Mucosa of descending colon (tissue), 3 donors: ENCODE measurements around the gene BIN1. TPM values are rescaled to one million over a fixed set of nuclear protein-coding genes. Genes with fewer than 3 reads are reported as not detected.

Experiments used
- ATAC-seq: fragments of 200-7000 bp; cut with Tn5 transposase; one replicate; pipeline ENCODE4 v1.9.1; 2020; ENCODE audit warnings: mild to moderate bottlenecking, moderate library complexity
- DNase-seq, 3 donors: peaks; one replicate each; pipeline ENCODE4 v3.0.0-alpha.2; 2020
- H3K36me3 ChIP-seq: fragments of 200-600 bp; one replicate; pipeline ENCODE4 v1.8.0; 2021; ENCODE audit warnings: low read depth, mild to moderate bottlenecking
- H3K4me1 ChIP-seq: fragments of 200-600 bp; one replicate; pipeline ENCODE4 v1.8.0; 2021; ENCODE audit warnings: low read depth, mild to moderate bottlenecking
- H3K4me3 ChIP-seq: fragments of 200-600 bp; one replicate; pipeline ENCODE4 v1.8.0; 2021; ENCODE audit warnings: mild to moderate bottlenecking
- H3K9me3 ChIP-seq: fragments of 200-600 bp; one replicate; pipeline ENCODE4 v1.8.0; 2021; ENCODE audit warnings: mild to moderate bottlenecking
- intact Hi-C, 2 donors: fragments of 100-400 bp; cut with DNase I in 1 of 2; cut with micrococcal nuclease in 1 of 2; formaldehyde crosslinking; loops; one replicate each; pipeline versions ENCODE4 v1.11.0 to v1.11.1; 2022; cut with DNase I, micrococcal nuclease
- total RNA-seq, 3 donors: library from RNA; stranded (reverse); fragmentation: NEBNext Ultra II Directional in 2 of 3; extraction: Animal tissue kit (Norgen Biotek cat#: 25700) in 2 of 3; gene quantifications; one replicate each; pipeline versions ENCODE4 v1.2.1 to v1.2.4, GENCODE V29; 2021 to 2023
- TF ChIP-seq, protein P1 (sequence below): fragments of 200-600 bp; IDR thresholded peaks from one replicate; pipeline ENCODE4 v1.8.0; 2022; ENCODE audit warnings: antibody characterized with exemption, mild to moderate bottlenecking
- donor health status: DM: no; HTN: no; CAD: no; lungs with moderate emphysema.
- donor health status: DM: no; HTN: no; CAD: no.
- donor health status: DM: no; HTN: yes; CAD: no.

The BIN1 gene
- total RNA-seq, 3 donors from 2014 or later: 37.6 to 65.7 (median 46.3) TPM

DNA sequence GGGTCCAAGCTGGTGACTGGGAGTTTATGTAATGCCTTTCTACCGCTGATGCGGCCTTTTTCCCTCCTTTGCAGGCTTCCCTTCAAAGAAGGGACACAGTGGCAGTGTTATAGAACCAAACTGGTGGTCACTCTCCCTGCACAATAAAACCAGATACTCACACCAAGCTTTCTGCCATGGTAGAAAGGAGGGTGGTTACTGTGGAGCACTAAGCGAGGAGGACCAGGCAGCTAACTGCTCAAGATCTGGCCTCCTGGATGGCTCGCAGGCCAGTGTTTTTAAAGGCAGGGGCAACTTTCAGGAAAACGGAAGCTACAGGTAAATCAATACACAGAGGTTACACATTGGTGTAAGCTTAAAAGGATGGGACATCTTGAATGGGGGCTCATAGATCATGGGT lies 89.4 kb downstream of the BIN1 start:
- no peaks in the 10 kb centered on the region for H3K4me1 ChIP-seq
- no peaks in the 10 kb centered on the region for H3K36me3 ChIP-seq
- DNase-seq (no peak), ATAC-seq (no peak)
- TF ChIP-seq, protein P1, sequence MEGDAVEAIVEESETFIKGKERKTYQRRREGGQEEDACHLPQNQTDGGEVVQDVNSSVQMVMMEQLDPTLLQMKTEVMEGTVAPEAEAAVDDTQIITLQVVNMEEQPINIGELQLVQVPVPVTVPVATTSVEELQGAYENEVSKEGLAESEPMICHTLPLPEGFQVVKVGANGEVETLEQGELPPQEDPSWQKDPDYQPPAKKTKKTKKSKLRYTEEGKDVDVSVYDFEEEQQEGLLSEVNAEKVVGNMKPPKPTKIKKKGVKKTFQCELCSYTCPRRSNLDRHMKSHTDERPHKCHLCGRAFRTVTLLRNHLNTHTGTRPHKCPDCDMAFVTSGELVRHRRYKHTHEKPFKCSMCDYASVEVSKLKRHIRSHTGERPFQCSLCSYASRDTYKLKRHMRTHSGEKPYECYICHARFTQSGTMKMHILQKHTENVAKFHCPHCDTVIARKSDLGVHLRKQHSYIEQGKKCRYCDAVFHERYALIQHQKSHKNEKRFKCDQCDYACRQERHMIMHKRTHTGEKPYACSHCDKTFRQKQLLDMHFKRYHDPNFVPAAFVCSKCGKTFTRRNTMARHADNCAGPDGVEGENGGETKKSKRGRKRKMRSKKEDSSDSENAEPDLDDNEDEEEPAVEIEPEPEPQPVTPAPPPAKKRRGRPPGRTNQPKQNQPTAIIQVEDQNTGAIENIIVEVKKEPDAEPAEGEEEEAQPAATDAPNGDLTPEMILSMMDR: no peak
- no peaks in the 10 kb centered on the region for H3K9me3 ChIP-seq
- intact Hi-C loops: no loop called here
- no peak overlapping the region for H3K4me3 ChIP-seq

DNA sequence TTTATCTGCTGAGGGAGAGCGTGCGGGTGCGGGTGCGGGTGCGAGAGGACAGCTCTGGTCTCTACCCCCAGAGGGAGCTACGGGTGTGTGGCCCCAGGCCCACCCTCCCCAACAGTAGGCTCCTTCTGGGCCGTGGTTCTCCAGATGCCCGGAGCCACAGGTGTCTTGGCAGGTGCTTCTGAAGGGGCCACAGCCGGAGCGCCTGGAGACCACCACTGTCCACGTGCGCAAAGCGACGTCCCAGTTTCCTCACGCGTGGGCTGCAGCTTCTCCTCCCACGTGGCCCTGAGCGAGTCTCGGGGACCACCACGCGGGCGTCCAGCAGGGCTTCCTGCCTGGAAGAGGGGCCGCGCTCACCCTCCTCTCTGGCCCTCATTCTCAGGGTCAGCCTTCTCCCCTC lies 90.6 kb downstream of the BIN1 start:
- H3K4me3 ChIP-seq: no peak overlapping the region
- H3K4me1 ChIP-seq: no peaks in the 10 kb centered on the region
- H3K36me3 ChIP-seq: no peaks in the 10 kb centered on the region
- intact Hi-C loops: no loop called here
- H3K9me3 ChIP-seq: no peaks in the 10 kb centered on the region
- DNase-seq (no peak), ATAC-seq (no peak)
- TF ChIP-seq, protein P1: no peak

DNA sequence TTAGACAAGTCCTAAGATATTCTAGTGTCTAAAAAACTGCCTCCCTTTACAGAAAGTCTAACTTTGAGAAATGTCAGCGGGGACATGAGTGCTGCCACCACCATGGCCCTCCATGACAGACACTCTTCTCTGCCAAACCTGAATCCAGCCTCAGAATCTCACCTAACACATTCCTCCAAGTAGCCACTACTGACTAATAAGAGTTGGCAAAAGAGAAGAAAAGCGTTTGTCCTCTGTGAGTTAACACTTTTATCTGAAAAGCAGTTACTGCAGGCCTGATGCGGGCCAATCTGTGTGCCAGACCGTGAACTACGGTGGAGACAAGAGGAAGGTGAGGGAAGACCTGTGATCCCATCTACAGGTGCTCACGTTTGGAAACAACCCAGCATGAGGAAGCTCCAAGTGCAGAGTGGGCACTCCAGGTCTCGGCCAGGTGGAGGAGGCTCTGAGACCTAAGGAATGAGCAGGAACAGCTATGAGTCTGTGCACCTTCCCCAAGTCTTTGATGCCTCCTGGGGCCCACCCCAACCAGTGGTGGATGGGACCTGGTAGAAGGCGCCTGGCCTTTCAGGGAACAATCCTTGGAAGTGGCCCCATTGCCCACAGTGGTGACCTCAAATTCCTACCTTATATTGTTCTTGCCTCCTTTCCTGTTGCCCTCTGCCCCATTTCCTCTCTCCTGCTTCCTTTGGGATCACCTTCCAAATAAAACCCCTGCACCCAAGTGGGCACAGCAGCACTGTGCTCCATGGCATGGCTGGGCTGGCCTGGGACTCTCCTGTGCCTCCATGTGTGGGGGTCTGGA lies 91.6 kb downstream of the BIN1 start:
- no peak for DNase-seq
- Histone ChIP-seq H3K4me1 (no peaks in the 10 kb centered on the region), H3K36me3 (no peaks in the 10 kb centered on the region), H3K4me3 (no peak overlapping the region), H3K9me3 (no peaks in the 10 kb centered on the region)
- intact Hi-C loops: no loop called here
- TF ChIP-seq, protein P1: no peak
- ATAC-seq: no peak

DNA sequence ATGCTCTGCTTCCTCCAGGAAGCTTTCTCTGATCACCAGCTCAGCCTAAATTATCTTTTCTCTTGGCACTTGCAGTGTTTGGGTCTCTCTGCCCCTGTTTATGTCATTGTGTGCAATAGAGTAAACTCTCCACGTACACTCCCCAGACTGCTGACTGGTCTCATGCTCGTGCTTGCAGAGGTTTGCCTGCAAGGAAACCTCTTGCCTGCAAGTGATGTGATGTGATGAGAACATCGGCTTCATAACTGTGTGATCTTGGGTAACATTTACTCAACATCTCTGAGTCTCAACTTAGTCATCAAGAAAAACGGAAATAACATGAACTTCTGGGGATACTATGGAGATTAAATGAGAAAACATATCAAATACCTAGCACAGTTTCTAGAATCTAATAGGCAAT lies 92.3 kb downstream of the BIN1 start:
- no peak overlapping the region for H3K4me3 ChIP-seq
- H3K9me3 ChIP-seq: no peaks in the 10 kb centered on the region
- H3K4me1 ChIP-seq: no peaks in the 10 kb centered on the region
- TF ChIP-seq, protein P1: no peak
- no peak for DNase-seq
- H3K36me3 ChIP-seq: no peaks in the 10 kb centered on the region
- intact Hi-C loops: no loop called here
- ATAC-seq: no peak

DNA sequence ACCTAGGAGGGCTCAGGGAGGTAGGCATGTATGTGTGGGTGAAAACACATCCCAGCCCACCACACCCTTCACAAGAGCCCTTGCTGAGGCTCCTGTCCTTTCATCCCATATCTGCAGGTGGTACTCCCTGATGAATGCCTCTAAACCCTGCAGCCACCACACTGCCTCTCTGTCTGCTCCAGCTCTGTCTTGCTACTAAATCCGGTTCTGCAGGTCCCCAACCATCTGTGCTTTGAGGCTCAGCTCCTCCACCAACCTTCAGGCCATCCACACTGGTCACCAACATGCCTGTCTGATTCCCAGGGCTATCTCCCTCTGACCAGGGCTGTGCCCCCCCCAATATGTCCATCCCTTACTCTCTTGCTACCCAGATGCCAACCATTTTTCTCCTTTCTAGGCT lies 92.7 kb downstream of the BIN1 start:
- Histone ChIP-seq H3K4me1 (no peaks in the 10 kb centered on the region), H3K36me3 (no peaks in the 10 kb centered on the region), H3K4me3 (no peak overlapping the region), H3K9me3 (no peaks in the 10 kb centered on the region)
- DNase-seq (no peak), ATAC-seq (no peak)
- TF ChIP-seq, protein P1: no peak
- intact Hi-C loops: no loop called here
